ENCODE results near the gene KAZN.

The KAZN gene

GRCh38 chr1:14841456-14841855 is 243.0 kb downstream of the KAZN start:
- H3K27me3 ChIP-seq, result no peaks in the 10 kb centered on the region
- H3K4me1 ChIP-seq (ENCODE audit: control insufficient read depth in 1 of 2, insufficient read depth in 1 of 2, low read depth in 1 of 2, low read length in 1 of 2), result no peaks in the 10 kb centered on the region
- no peak overlapping the region for H3K4me3 ChIP-seq (ENCODE audit: low read depth in 1 of 2, low read length in 1 of 2)
- no peaks in the 10 kb centered on the region for H3K9me3 ChIP-seq
- TF ChIP-seq, protein P1, sequence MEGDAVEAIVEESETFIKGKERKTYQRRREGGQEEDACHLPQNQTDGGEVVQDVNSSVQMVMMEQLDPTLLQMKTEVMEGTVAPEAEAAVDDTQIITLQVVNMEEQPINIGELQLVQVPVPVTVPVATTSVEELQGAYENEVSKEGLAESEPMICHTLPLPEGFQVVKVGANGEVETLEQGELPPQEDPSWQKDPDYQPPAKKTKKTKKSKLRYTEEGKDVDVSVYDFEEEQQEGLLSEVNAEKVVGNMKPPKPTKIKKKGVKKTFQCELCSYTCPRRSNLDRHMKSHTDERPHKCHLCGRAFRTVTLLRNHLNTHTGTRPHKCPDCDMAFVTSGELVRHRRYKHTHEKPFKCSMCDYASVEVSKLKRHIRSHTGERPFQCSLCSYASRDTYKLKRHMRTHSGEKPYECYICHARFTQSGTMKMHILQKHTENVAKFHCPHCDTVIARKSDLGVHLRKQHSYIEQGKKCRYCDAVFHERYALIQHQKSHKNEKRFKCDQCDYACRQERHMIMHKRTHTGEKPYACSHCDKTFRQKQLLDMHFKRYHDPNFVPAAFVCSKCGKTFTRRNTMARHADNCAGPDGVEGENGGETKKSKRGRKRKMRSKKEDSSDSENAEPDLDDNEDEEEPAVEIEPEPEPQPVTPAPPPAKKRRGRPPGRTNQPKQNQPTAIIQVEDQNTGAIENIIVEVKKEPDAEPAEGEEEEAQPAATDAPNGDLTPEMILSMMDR (IDR thresholded peaks at IDR 0.05), result no peak
- H3K27ac ChIP-seq, result no peak overlapping the region
- no peaks in the 10 kb centered on the region for H3K36me3 ChIP-seq

DNA sequence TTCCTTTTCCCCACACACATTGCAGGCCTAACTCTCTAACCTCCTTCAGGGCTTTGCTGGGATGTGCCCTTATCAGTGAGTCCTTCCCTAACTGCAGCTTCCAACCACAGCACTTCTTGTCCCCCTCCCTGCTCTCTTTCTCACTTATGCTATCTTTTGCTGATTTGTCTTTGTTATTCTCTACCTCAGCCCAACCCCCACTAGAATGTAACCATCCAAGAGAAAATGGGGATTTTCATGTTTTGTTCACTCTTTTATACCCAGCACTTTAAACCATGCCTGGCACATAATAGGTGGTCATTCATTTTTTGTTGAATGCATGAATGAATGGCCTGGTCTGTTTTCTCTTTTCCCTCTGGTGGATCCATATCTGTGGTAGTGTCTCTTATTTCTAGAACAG is 243.5 kb downstream of the KAZN start:
- H3K27ac ChIP-seq, result no peak overlapping the region
- H3K4me3 ChIP-seq (ENCODE audit: low read depth in 1 of 2, low read length in 1 of 2), result no peak overlapping the region
- no peaks in the 10 kb centered on the region for H3K9me3 ChIP-seq
- no peaks in the 10 kb centered on the region for H3K36me3 ChIP-seq
- no peaks in the 10 kb centered on the region for H3K27me3 ChIP-seq
- H3K4me1 ChIP-seq (ENCODE audit: control insufficient read depth in 1 of 2, insufficient read depth in 1 of 2, low read depth in 1 of 2, low read length in 1 of 2), result no peaks in the 10 kb centered on the region
- TF ChIP-seq, protein P1 (IDR thresholded peaks at IDR 0.05), result no peak

DNA sequence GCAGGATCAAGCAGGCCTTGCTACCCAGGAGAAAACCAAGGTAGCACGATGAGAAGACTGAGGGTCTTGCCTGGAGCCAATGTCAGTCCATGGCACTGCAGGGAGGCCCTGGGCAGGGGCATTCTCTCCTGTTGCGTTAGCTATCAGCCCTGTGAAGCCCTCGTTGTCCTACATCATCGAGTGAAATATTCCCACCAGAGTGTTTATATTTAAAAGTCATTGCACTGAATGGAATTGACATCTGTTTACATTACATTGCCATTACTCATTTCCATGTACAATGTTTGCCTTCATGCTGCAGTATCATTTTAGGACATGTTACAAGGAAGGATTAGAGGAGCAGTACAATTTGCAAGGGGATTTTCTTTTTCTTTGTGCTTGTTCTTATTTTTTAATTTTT is 243.9 kb downstream of the KAZN start:
- Histone ChIP-seq H3K27me3 (no peaks in the 10 kb centered on the region), H3K4me3 (ENCODE audit: low read depth in 1 of 2, low read length in 1 of 2) (no peak overlapping the region), H3K27ac (no peak overlapping the region), H3K36me3 (no peaks in the 10 kb centered on the region), H3K4me1 (ENCODE audit: control insufficient read depth in 1 of 2, insufficient read depth in 1 of 2, low read depth in 1 of 2, low read length in 1 of 2) (no peaks in the 10 kb centered on the region), H3K9me3 (no peaks in the 10 kb centered on the region)
- TF ChIP-seq, protein P1 (IDR thresholded peaks at IDR 0.05), result no peak

DNA sequence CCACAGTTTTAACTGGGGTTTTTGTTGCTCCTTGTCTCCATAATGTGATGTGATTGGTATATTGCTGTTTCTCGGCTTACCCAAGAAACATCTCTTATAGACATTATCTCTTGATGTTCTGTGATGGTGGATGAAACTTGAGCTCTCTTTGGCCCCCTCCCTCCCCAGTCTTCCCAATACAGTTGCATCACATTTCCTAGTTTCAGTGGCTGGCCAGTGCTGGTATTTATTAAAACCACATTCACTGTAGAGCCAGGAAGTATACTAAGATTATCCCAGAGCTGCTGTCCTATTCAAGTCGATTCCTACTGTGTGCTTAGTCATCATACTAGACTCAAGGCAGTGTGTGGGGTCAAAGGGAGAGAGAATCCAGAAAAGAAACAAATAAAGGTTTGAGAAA is 244.4 kb downstream of the KAZN start:
- Histone ChIP-seq H3K27me3 (no peaks in the 10 kb centered on the region), H3K27ac (no peak overlapping the region), H3K4me3 (ENCODE audit: low read depth in 1 of 2, low read length in 1 of 2) (no peak overlapping the region), H3K36me3 (no peaks in the 10 kb centered on the region), H3K9me3 (no peaks in the 10 kb centered on the region), H3K4me1 (ENCODE audit: control insufficient read depth in 1 of 2, insufficient read depth in 1 of 2, low read depth in 1 of 2, low read length in 1 of 2) (no peaks in the 10 kb centered on the region)
- TF ChIP-seq, protein P1 (IDR thresholded peaks at IDR 0.05), result no peak

DNA sequence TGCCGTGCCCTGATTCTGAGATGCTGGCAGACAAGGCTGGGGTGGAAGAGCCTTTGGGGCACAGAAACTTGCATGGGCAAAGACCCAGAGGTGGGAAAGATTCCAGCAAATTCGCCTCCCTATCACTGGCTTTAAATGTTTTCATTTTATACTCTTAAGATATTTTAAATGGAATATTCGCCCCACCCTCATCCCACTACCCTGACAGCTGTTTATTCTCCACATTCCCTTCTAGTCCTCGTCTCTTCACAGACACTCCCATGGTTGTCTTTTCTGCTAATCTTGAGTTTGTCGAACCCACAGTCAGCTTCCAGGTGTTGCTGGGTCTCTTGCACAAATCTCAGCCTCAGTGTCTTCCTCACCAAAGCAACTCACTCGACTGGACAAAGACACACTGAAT is 245.0 kb downstream of the KAZN start:
- Histone ChIP-seq H3K27ac (no peak overlapping the region), H3K27me3 (no peaks in the 10 kb centered on the region)

More for the DNA sequence above, 245.0 kb downstream of the KAZN start:
- Histone ChIP-seq H3K9me3 (no peaks in the 10 kb centered on the region), H3K4me3 (ENCODE audit: low read depth in 1 of 2, low read length in 1 of 2) (no peak overlapping the region), H3K4me1 (ENCODE audit: control insufficient read depth in 1 of 2, insufficient read depth in 1 of 2, low read depth in 1 of 2, low read length in 1 of 2) (no peaks in the 10 kb centered on the region), H3K36me3 (no peaks in the 10 kb centered on the region)
- TF ChIP-seq, protein P1 (IDR thresholded peaks at IDR 0.05), result no peak
